HepG2 (cell line): ENCODE results near the gene POU2F1. TPM values are rescaled to one million over a fixed set of nuclear protein-coding genes. Genes with fewer than 3 reads are reported as not detected.

Experiments used
- KDM5B ChIP-seq: sonication (generic); formaldehyde crosslinking; IDR thresholded peaks from 2 replicates; pipeline ENCODE4 v1.4.0; 2020; ENCODE audit warnings: missing genetic modification reagents, mild to moderate bottlenecking, borderline replicate concordance
- NFKBIZ ChIP-seq: IDR thresholded peaks from 2 replicates; pipeline ENCODE4 v1.6.1; 2018; ENCODE audit warnings: missing genetic modification reagents, missing compliant biosample characterization
- RAD21 ChIP-seq: fragments of 450-650 bp; formaldehyde crosslinking; IDR thresholded peaks from 2 replicates; pipeline ENCODE4 v1.5.0; 2020; ENCODE audit warnings: mild to moderate bottlenecking
- YEATS4 ChIP-seq: sonication (generic); formaldehyde crosslinking; IDR thresholded peaks from 2 replicates; pipeline ENCODE4 v1.4.0; 2020; ENCODE audit warnings: missing genetic modification reagents, borderline replicate concordance
- ZNF224 ChIP-seq: sonication (generic); formaldehyde crosslinking; IDR thresholded peaks from 2 replicates; pipeline ENCODE4 v1.5.0; 2020; ENCODE audit warnings: mild to moderate bottlenecking, missing genetic modification reagents
- ZNF274 ChIP-seq: sonication (generic); formaldehyde crosslinking; IDR thresholded peaks from 2 replicates; pipeline ENCODE4 v1.5.1; 2020; ENCODE audit warnings: mild to moderate bottlenecking, missing genetic modification reagents
- ZNF30 ChIP-seq: sonication (generic); formaldehyde crosslinking; IDR thresholded peaks from 2 replicates; pipeline ENCODE4 v1.5.0; 2020; ENCODE audit warnings: mild to moderate bottlenecking, missing genetic modification reagents
- ZNF558 ChIP-seq: sonication (generic); formaldehyde crosslinking; IDR thresholded peaks from 2 replicates; pipeline ENCODE4 v1.9.0; 2022; ENCODE audit warnings: mild to moderate bottlenecking, missing genetic modification reagents, borderline replicate concordance
- ZNF672 ChIP-seq: sonication (generic); formaldehyde crosslinking; IDR thresholded peaks from 2 replicates; pipeline ENCODE4 v1.8.1; 2022; ENCODE audit warnings: missing genetic modification reagents
- ZNF709 ChIP-seq: sonication (generic); formaldehyde crosslinking; IDR thresholded peaks from 2 replicates; pipeline ENCODE4 v1.5.0; 2020; ENCODE audit warnings: mild to moderate bottlenecking, missing genetic modification reagents
- ZNF841 ChIP-seq: sonication (generic); formaldehyde crosslinking; IDR thresholded peaks from 2 replicates; pipeline ENCODE4 v1.8.1; 2023; ENCODE audit warnings: missing genetic modification reagents, borderline replicate concordance
- polyA plus RNA-seq, 8 experiments: library from polyadenylated mRNA; depleted of rRNA in 3 of 8; stranded (reverse) in 7 of 8; unstranded in 1 of 8; fragments of >200 nt; fragmentation: Illumina TruSeq in 4 of 8; extraction: Trizol in 4 of 8; gene quantifications; 2 replicates each; pipeline versions ENCODE4 v1.2.1 to v1.2.3, GENCODE V29; 2011 to 2016; ENCODE audit warnings: low read depth in 4 of 8, missing spikeins in 1 of 8, mixed read lengths in 1 of 8; ENCODE audit not compliant: insufficient read depth in 1 of 8
- total RNA-seq, 5 experiments: library from RNA; depleted of rRNA; stranded (reverse); fragments of >200 nt; fragmentation: Illumina TruSeq; extraction: Trizol; gene quantifications; 2 replicates each; pipeline ENCODE4 v1.2.3, GENCODE V29; 2016; ENCODE audit warnings: low read depth in 1 of 5
- TF ChIP-seq, protein P1 (sequence below): sonication (generic); formaldehyde crosslinking; IDR thresholded peaks from 2 replicates; pipeline ENCODE4 v1.4.0; 2020; ENCODE audit warnings: missing genetic modification reagents
- TF ChIP-seq, protein P2 (sequence below): sonication (generic); formaldehyde crosslinking; IDR thresholded peaks from 2 replicates; pipeline ENCODE4 v1.4.0; 2020; ENCODE audit warnings: mild to moderate bottlenecking, missing genetic modification reagents
- TF ChIP-seq, protein P3 (sequence below): sonication (generic); formaldehyde crosslinking; IDR thresholded peaks from 2 replicates; pipeline ENCODE4 v1.4.0; 2020; ENCODE audit warnings: low read depth, mild to moderate bottlenecking, missing genetic modification reagents

Gene POU2F1
- total and polyA plus RNA-seq, 2 of the 13 experiments (the other 11 are each of a cell fraction or from before 2014, with no cell fraction given), result 10.2 to 13.0 TPM

DNA sequence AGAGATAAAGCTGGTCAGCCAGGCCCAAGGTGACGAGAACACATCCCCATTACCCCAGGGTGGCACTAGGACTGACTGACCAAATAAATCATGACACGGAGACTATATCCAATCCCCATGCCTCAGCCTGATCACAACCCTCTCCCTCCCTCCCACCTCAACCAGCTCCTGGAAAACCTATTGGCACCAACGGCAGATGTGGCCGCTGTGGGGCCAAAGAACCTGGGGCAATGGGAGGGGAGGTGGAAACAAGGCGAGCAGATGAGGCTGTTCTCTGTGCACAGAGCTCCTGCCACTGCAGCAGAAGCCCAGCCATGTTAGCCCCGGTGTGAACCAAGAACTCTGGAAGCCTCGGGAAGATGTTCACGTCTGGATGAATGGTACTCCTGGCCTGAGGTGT is 220.1 kb downstream of the POU2F1 start (continued):
- TF ChIP-seq ZNF672 (no peak), ZNF841 (no peak), ZNF558 (no peak), ZNF274 (CRISPR knock-in tag) (no peak), ZNF709 (CRISPR knock-in tag) (no peak), KDM5B (CRISPR knock-in tag) (no peak), ZNF30 (CRISPR knock-in tag) (no peak), YEATS4 (CRISPR knock-in tag) (no peak), ZNF224 (CRISPR knock-in tag) (no peak), NFKBIZ (CRISPR knock-in tag) (no peak), RAD21 (CRISPR knock-in tag) (no peak)
- TF ChIP-seq, protein P1, sequence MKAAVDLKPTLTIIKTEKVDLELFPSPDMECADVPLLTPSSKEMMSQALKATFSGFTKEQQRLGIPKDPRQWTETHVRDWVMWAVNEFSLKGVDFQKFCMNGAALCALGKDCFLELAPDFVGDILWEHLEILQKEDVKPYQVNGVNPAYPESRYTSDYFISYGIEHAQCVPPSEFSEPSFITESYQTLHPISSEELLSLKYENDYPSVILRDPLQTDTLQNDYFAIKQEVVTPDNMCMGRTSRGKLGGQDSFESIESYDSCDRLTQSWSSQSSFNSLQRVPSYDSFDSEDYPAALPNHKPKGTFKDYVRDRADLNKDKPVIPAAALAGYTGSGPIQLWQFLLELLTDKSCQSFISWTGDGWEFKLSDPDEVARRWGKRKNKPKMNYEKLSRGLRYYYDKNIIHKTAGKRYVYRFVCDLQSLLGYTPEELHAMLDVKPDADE (CRISPR knock-in tag), result no peak
- TF ChIP-seq, protein P2, sequence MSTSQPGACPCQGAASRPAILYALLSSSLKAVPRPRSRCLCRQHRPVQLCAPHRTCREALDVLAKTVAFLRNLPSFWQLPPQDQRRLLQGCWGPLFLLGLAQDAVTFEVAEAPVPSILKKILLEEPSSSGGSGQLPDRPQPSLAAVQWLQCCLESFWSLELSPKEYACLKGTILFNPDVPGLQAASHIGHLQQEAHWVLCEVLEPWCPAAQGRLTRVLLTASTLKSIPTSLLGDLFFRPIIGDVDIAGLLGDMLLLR (CRISPR knock-in tag), result no peak
- TF ChIP-seq, protein P3, sequence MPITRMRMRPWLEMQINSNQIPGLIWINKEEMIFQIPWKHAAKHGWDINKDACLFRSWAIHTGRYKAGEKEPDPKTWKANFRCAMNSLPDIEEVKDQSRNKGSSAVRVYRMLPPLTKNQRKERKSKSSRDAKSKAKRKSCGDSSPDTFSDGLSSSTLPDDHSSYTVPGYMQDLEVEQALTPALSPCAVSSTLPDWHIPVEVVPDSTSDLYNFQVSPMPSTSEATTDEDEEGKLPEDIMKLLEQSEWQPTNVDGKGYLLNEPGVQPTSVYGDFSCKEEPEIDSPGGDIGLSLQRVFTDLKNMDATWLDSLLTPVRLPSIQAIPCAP, result no peak
